ENCODE measurements around the gene PCBP3. TPM values are rescaled to one million over a fixed set of nuclear protein-coding genes. Genes with fewer than 3 reads are reported as not detected.

PCBP3 gene
- total RNA-seq, 1 donor from 2014 or later: 0.13 TPM

DNA sequence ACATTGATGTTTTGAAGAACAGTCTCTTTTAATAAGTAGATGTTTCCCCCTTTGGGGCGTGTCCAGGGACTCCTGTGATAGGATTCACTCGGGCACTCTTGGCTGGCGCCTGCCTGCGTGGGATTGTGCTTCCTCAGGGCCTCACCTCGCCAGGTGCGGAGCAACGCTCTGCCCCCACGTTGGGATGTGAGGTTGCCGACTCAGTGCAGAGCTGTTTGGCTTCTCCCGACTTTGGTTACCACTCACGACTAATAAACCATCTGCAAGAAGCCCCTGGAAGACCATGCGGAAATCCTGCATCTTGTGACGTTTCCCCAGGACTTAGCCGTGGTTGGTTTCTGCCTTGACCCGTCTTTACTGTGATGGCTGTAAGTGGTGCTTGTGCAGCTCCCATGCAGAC lies 106.4 kb downstream of the PCBP3 start:
- no peak for DNase-seq (ENCODE audit: low read depth in 2 of 2)

GRCh38 chr21:45750936-45751335 lies 107.4 kb downstream of the PCBP3 start:
- DNase-seq (ENCODE audit: low read depth in 2 of 2): no peak

DNA sequence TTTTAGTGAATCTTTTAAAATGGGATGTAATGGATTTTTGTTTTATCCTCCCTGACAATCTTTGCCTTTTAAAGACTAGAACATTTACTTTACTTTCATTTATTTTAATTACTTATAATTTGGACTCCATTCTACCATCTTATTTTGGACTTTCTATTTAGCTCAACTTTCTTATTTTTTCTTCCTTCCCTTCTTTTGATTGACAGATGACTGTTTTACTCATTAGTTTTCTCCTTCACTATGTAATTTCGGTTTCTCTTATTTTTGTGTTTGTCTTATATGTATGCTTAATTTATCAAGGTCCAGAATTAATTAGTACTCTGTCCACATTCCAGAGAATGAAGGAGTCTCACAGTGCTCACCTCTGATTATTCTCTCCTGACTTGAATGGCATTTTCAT lies 109.9 kb downstream of the PCBP3 start:
- no peak for DNase-seq (ENCODE audit: low read depth in 2 of 2)

DNA sequence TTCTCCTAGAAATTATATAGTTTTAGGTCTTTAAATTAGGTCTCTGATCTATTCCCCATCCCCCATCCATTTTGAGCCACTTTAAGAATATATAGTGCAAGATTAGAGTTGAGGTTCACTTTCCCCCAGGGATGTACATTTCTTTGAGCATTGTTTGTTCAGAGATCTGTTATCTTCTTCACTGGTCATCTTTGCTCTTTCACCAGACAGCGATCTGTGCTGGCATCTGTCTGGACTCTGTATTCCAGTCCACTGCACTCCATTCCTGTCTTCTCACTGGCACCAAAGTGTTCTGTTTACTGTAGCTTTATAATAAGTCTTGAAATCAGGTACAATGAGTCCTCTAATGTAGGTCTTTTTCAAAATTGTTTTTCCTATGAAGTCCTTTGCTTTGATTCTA lies 112.5 kb downstream of the PCBP3 start:
- DNase-seq (ENCODE audit: low read depth in 2 of 2): no peak

GRCh38 chr21:45756669-45757068 lies 113.1 kb downstream of the PCBP3 start:
- no peak for DNase-seq (ENCODE audit: low read depth in 2 of 2)

DNA sequence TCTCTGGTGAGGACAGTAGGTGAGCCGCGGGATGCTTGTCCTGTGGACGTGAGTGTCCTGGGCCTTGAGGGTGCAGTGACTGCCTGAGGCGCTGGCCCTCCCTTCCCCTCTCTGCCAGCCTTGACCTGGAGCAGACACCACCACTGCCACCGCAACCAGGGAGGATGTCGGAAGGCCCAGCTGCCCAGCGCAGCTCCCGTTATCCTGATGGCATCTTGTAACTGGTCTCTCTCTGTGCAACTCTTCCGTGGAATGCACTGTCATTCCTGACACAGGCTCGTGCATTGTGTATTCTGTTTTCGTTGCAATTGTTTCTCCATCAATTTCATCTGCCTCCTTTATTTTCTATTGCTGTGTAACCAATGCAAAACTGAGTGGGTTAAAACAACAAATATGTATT lies 118.2 kb downstream of the PCBP3 start:
- DNase-seq (ENCODE audit: low read depth in 2 of 2): no peak

- no peak for DNase-seq (ENCODE audit: low read depth in 2 of 2)
Observed at GRCh38 chr21:45763074-45763473, 119.5 kb downstream of the PCBP3 start.

- DNase-seq (ENCODE audit: low read depth in 2 of 2): no peak
Observed at GRCh38 chr21:45763506-45763905, 120.0 kb downstream of the PCBP3 start.

DNA sequence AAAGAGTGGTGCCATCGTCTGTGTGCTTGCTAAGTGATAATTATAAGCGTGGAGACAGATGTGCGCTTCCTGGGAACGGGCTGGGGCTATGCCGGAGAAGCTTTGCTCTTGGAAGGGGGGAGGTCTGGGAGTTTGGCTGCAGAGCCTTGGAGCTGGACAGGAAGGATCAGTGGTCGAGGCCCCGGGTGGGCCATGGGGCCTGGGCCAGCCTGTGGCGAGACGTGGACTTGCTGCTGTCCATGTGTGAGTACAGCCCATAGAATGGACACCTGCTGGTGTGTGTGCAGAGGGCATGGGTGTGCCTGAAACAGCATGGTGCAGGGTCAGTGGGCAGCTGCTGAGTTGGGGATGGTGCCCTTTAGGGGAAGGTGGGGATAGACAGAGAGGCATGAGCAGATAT lies 121.3 kb downstream of the PCBP3 start:
- no peak for DNase-seq (ENCODE audit: low read depth in 2 of 2)

DNA sequence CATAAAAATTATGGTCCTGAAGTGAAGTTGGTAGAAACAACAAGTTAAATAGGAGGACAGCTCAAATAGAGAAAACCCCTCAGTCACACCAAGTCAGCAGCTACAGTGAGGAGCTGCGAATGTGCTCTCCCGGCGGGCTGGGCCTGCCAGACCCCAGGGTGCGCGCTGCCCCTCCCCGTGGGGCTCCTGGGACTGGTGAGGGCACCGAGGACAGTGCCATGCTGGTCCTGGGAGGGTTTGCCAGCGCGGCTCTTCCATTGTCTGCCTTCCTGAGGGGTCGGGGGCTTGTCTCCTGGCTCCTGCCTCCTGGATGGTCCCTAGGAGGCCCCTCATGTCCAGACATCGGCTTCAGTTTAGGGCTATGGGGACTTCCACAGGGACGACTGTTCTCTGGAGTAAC lies 121.8 kb downstream of the PCBP3 start:
- DNase-seq (ENCODE audit: low read depth in 2 of 2): no peak

- DNase-seq (ENCODE audit: low read depth in 2 of 2): no peak
Observed at GRCh38 chr21:45766055-45766454, 122.5 kb downstream of the PCBP3 start.

GRCh38 chr21:45766501-45766900 lies 123.0 kb downstream of the PCBP3 start:
- no peak for DNase-seq (ENCODE audit: low read depth in 2 of 2)

DNA sequence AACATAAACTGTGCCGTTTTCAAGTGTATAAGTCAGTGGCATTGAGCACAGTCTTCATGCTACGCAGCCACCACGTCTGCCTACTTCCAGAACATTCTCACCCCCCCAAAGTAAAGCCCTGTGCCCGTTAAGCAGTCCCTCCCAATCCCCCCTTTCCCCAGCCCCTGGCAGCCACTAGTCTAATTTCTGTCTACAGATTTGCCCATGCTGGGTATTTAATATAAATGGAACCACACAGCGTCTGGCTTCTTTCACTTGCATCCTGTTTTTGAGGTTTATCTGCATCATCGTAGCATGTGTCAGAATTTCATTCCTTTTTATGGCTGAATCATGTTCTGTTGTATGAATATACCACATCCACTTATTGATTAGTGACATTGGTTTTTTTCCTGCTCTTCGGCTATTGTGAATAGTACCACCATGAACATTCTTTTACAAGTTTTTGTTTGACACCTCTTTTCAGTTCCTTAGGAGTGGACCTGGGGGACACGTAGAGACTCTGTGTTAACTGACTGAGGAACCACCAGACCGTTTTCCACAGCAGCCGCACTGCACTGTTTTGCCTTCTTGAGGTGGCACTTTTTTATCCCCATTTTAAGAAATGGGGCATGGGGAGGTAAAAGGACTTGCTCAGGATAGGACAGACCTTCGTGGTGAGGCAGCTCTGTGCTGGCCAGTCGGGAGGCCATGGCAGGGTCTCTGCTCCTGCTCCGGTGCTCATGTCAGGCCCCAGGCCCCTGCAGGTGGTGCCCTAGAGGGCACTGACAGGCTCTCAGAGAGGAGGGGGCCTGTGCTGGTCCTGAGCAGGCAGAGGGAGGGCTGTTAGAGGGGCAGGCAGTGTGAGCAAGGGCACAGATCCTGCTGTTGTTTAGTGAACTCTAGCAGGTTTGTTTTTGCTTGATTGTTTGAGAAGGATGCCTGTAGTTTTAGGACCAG lies 123.8 kb downstream of the PCBP3 start:
- no peak for DNase-seq (ENCODE audit: low read depth in 2 of 2)

DNA sequence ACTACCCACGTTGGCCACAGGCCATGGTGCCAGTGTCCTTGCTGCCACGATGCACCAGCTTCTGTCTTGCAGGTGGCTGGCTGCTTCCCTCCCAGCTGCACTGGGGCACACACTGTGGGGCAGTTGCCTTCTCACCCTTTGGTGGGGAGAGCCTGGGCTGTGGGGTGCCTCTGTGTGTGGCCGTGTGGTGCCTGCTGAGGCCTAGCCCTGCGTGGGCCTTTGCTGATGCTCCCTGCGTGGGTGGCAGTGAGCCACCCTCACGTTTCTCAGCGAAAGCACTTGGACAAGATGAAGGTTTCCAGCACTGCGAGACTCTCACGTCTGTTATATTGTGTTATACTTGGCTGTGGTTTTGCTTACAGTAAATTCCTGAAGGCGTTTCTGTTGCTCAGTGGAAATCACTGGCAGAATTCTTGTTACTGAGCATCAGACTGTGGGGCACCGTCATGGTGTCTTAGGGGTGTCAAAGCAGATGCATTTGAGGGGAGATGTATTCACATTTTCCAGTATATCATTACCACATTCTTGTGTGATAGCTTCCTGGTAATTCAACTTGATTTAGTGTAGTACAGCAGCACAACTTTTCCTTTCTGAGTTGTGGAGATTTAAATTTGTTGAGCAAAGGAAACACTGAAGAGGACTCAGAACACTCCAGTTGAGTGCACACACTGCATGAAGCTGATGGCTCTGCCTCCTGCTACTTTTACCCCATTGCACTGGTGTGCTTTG lies 124.7 kb downstream of the PCBP3 start:
- DNase-seq (ENCODE audit: low read depth in 2 of 2): no peak

DNA sequence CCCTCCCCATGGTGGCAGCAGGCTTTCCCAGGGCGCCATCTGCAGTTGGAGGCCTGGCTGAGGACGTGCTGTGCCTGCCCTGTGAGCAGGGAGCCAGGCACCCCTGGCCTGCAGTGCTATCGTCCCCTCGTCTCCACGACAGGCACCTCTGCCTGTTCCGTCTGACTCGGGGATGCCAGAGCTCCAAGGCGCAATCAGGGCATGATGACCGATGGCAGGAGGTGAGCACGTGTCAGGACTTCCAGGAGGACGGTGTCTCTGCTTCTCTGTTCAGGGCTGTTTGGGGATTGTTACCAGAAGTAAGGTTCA lies 125.2 kb downstream of the PCBP3 start:
- DNase-seq (ENCODE audit: low read depth in 2 of 2): no peak

- no peak for DNase-seq (ENCODE audit: low read depth in 2 of 2)
Observed at GRCh38 chr21:45769294-45769693, 125.8 kb downstream of the PCBP3 start.

DNA sequence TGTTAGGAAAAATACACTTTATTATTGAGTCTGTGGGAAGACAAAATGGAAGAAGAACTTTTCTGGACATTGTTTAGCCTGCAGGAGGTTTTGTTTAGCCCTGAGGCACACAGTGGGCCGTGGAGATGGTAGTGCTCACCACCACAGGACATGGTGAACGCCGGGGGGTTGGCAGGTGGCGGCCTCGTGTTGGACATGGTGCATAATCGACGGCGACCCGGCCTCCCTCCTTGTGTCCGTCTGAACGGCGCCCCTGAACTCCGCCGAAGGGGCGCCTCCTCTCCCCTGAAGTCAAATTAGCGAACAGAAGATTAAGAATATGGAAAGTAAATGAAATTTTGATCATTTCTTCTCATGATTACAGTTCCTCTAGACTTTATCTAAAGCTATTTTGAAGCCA lies 126.4 kb downstream of the PCBP3 start:
- no peak for DNase-seq (ENCODE audit: low read depth in 2 of 2)

DNA sequence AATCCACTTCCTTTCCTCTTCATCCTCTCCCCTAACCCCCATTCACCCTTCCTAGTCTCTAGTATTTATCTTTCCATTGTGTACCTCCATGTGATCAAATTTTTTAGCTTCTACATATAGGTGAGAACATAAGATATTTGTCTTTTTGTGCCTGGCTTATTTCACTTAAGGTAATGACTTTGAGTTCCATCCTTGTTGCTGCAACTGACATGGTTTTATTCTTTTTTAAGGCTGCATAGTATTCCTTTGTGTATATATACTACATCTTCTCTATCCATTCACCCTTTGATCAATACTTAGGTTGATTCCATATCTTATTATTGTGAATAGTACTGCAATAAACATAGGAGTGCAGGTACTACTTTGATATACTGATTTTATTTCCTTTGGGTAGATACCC lies 128.7 kb downstream of the PCBP3 start:
- no peak for DNase-seq (ENCODE audit: low read depth in 2 of 2)

DNA sequence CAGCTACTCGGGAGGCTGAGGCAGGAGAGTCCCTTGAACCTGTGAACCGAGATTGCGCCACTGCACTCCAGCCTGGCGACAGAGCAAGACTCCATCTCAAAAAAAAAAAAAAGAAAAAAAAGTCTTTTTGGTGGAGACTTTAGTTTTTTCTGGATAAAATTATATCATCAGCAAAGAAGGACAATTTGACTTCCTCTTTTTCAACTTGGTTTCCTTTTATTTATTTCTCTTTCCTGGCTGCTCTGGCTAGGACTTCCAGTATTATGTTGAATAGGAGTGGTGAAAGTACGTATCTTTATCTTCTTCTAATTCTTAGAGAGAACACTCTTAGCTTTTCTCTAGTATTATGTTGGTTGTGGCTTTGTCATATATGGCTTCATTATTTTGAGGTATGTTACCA lies 130.8 kb downstream of the PCBP3 start:
- DNase-seq (ENCODE audit: low read depth in 2 of 2): no peak

GRCh38 chr21:45776971-45777370 lies 133.4 kb downstream of the PCBP3 start:
- DNase-seq (ENCODE audit: low read depth in 2 of 2): no peak

DNA sequence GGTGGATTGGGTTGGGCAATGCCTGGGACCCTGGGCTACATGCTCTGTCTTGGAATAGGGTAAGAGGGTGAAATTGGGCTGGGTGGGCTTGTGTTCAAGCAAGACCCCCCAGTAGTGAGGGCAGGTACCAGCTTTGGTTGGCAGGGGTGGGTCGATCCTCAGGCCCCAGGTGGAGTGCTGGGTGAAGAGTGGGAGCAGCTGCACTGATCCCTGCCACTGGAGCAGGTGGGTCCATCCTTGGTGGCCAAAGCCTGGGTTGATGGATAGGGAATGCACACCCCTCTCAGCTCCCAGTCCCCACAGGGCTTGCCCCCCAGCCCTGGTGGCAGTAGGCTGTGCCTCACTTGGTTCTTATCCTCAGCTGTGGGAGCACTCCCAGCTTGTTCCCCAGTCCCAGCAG lies 135.2 kb downstream of the PCBP3 start:
- DNase-seq (ENCODE audit: low read depth in 2 of 2): no peak

- no peak for DNase-seq (ENCODE audit: low read depth in 2 of 2)
Observed at GRCh38 chr21:45779226-45779625, 135.7 kb downstream of the PCBP3 start.

DNA sequence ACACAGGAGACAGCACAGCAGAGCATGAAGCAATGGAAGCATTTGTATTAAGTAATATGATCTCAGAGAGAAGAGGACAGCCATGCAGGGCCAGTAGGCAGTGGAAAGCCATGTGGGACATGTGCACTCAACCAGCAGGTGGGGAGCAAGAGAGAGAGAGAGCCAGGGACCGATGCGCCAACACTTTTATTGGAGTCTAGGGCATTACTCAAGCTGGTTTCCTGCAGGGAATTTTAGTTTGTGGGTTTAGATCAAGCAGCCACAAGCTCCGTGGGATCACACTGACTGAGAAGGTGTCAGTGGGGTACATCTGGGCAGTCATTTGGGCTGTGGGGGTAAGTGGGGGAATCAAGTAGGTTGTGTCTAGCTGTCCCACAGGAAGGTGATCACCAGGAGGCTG lies 137.1 kb downstream of the PCBP3 start:
- no peak for DNase-seq (ENCODE audit: low read depth in 2 of 2)
